K562 (cell line): ENCODE data around the gene MAZ. TPM values are rescaled to one million over a fixed set of nuclear protein-coding genes. Genes with fewer than 3 reads are reported as not detected.

Experiments
- BCOR ChIP-seq: fragments of 450-650 bp; IDR thresholded peaks from 2 replicates; pipeline ENCODE4 v1.6.1; 2016
- ESRRA ChIP-seq: fragments of 450-650 bp; IDR thresholded peaks from 2 replicates; pipeline ENCODE4 v1.6.1; 2014; ENCODE audit warnings: low read depth, mild to moderate bottlenecking, moderate library complexity, borderline replicate concordance
- L3MBTL2 ChIP-seq: fragments of 450-650 bp; IDR thresholded peaks from 2 replicates; pipeline ENCODE4 v1.6.1; 2016; ENCODE audit warnings: mild to moderate bottlenecking, moderate library complexity
- PML ChIP-seq: IDR thresholded peaks from 2 replicates; pipeline ENCODE4 v1.6.1; 2012; ENCODE audit warnings: low read length, inconsistent platforms
- SIX5 ChIP-seq, 2 experiments: IDR thresholded peaks; 2 replicates each; pipeline ENCODE4 v1.6.1; 2011; ENCODE audit warnings: low read length in 2 of 2, borderline replicate concordance in 1 of 2, low read depth in 1 of 2, mild to moderate bottlenecking in 1 of 2, moderate library complexity in 1 of 2; ENCODE audit not compliant: insufficient read depth in 1 of 2
- SMC3 ChIP-seq: conservative IDR thresholded peaks from 2 replicates; pipeline ENCODE4 v1.6.1; 2011; ENCODE audit warnings: low read depth, low read length, improper control_type of control experiment; ENCODE audit not compliant: insufficient read depth
- ZNF140 ChIP-seq: fragments of 250-450 bp; sonication (Bioruptor Pico); IDR thresholded peaks from 2 replicates; pipeline ENCODE4 v1.8.0; 2021; ENCODE audit warnings: moderate library complexity, mild to moderate bottlenecking, inconsistent platforms
- polyA plus RNA-seq, 8 experiments: library from polyadenylated mRNA; depleted of rRNA in 4 of 8; stranded (reverse) in 5 of 8; unstranded in 3 of 8; fragments of >200 nt; fragmentation: Nextera tagmentation in 2 of 8; fragmentation: Illumina TruSeq in 1 of 8; extraction: Ambion mirVana in 2 of 8; extraction: Trizol in 1 of 8; gene quantifications; 2 replicates each; pipeline versions ENCODE4 v1.2.1 to v1.2.3, GENCODE V29; 2011 to 2014; ENCODE audit warnings: inconsistent platforms in 1 of 8, missing spikeins in 1 of 8
- total RNA-seq, 7 experiments: library from RNA; depleted of rRNA in 6 of 7; stranded (reverse); fragments of >200 nt in 6 of 7; fragmentation: Illumina TruSeq in 2 of 7; extraction: Trizol in 2 of 7; gene quantifications; 2 replicates each; pipeline versions ENCODE4 v1.2.1 to v1.2.3, GENCODE V29; 2011 to 2021; ENCODE audit warnings: low replicate concordance in 1 of 7
- TF ChIP-seq, protein P1 (sequence below): fragments of 450-650 bp; formaldehyde crosslinking; IDR thresholded peaks from 2 replicates; pipeline ENCODE4 v1.4.0; 2022; ENCODE audit warnings: mild to moderate bottlenecking, moderate library complexity
- TF ChIP-seq, protein P2 (sequence below), 2 experiments: fragments of 450-650 bp in 1 of 2; sonication (generic) in 1 of 2; formaldehyde crosslinking in 1 of 2; IDR thresholded peaks; 2 replicates each; pipeline versions ENCODE4 v1.7.1 to v1.9.0; 2016 to 2022; ENCODE audit warnings: inconsistent platforms in 1 of 2, mild to moderate bottlenecking in 1 of 2, missing genetic modification reagents in 1 of 2
- TF ChIP-seq, protein P3 (sequence below): fragments of 450-650 bp; IDR thresholded peaks from 2 replicates; pipeline ENCODE4 v1.7.1; 2018; ENCODE audit warnings: mild to moderate bottlenecking, low read depth; ENCODE audit not compliant: partially characterized antibody

MAZ gene
- total and polyA plus RNA-seq, 9 of the 15 experiments (the other 6 are each of a cell fraction or from before 2014, with no cell fraction given), result 45.4 to 532 (median 250) TPM

DNA sequence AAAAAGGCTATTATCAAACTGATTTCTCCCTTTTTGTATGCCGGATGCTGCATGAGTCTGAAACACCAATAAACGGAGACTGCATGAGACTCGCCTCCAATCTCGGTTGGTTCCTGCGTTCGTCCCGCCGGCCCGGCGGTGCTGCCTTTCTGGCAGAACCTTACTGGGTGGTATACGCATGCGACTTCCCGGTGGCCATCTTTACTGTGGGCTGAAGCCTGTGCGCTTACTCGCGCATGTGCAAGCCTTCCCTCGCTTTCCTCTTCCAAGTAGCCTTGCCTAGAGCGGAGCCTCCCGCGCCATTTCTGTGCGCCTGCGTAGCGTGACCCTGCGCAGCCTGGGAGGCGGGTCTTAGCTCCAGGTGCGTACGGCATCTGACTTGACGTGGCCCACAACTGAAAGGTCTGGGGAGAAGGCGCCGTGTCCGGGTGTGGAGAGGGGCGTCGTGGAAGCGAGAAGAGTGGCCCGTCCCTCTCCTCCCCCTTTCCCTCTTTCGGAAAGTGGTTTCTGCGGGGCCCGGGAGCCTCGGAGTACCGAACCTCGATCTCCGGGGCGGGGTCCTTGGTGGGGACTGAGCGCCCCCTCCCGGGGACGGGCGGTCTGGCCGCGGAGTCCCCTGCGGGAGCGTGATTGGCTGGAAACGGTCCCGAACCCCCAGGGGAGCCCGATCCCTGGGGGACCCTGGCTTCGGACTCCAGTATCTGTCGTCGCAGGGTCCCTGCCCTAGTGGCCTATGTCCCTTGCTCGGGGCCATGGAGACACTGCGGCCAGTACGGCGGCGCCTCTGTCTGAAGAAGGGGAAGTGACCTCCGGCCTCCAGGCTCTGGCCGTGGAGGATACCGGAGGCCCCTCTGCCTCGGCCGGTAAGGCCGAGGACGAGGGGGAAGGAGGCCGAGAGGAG is 9.7 kb downstream of the MAZ start, which contains the start of gene PAGR1 (continued):
- TF ChIP-seq, protein P1, sequence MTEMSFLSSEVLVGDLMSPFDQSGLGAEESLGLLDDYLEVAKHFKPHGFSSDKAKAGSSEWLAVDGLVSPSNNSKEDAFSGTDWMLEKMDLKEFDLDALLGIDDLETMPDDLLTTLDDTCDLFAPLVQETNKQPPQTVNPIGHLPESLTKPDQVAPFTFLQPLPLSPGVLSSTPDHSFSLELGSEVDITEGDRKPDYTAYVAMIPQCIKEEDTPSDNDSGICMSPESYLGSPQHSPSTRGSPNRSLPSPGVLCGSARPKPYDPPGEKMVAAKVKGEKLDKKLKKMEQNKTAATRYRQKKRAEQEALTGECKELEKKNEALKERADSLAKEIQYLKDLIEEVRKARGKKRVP (CRISPR knock-in tag), result peak; percentile 70; the same call in 1 of the 2 replicates
- TF ChIP-seq ESRRA, result peak; percentile 59; the same call in 1 of the 2 replicates
- peak; percentile 68 to 73; a peak in 3 of 4 replicates for TF ChIP-seq SIX5 (IDR thresholded peaks at IDR 0.05; ENCODE audit: borderline replicate concordance in 1 of 2, insufficient read depth in 1 of 2, low read depth in 1 of 2, low read length in 2 of 2)
- TF ChIP-seq SMC3, result peak; percentile 30
- no peak for TF ChIP-seq ZNF140 (CRISPR knock-in tag)
- peak; percentile 30 for TF ChIP-seq BCOR
- TF ChIP-seq, protein P2, sequence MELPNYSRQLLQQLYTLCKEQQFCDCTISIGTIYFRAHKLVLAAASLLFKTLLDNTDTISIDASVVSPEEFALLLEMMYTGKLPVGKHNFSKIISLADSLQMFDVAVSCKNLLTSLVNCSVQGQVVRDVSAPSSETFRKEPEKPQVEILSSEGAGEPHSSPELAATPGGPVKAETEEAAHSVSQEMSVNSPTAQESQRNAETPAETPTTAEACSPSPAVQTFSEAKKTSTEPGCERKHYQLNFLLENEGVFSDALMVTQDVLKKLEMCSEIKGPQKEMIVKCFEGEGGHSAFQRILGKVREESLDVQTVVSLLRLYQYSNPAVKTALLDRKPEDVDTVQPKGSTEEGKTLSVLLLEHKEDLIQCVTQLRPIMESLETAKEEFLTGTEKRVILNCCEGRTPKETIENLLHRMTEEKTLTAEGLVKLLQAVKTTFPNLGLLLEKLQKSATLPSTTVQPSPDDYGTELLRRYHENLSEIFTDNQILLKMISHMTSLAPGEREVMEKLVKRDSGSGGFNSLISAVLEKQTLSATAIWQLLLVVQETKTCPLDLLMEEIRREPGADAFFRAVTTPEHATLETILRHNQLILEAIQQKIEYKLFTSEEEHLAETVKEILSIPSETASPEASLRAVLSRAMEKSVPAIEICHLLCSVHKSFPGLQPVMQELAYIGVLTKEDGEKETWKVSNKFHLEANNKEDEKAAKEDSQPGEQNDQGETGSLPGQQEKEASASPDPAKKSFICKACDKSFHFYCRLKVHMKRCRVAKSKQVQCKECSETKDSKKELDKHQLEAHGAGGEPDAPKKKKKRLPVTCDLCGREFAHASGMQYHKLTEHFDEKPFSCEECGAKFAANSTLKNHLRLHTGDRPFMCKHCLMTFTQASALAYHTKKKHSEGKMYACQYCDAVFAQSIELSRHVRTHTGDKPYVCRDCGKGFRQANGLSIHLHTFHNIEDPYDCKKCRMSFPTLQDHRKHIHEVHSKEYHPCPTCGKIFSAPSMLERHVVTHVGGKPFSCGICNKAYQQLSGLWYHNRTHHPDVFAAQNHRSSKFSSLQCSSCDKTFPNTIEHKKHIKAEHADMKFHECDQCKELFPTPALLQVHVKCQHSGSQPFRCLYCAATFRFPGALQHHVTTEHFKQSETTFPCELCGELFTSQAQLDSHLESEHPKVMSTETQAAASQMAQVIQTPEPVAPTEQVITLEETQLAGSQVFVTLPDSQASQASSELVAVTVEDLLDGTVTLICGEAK (IDR thresholded peaks at IDR 0.05), result peak; percentile 72
- TF ChIP-seq, protein P2 (CRISPR knock-in tag; IDR thresholded peaks at IDR 0.05), result no peak
- TF ChIP-seq L3MBTL2, result peak; percentile 84
- TF ChIP-seq, protein P3, sequence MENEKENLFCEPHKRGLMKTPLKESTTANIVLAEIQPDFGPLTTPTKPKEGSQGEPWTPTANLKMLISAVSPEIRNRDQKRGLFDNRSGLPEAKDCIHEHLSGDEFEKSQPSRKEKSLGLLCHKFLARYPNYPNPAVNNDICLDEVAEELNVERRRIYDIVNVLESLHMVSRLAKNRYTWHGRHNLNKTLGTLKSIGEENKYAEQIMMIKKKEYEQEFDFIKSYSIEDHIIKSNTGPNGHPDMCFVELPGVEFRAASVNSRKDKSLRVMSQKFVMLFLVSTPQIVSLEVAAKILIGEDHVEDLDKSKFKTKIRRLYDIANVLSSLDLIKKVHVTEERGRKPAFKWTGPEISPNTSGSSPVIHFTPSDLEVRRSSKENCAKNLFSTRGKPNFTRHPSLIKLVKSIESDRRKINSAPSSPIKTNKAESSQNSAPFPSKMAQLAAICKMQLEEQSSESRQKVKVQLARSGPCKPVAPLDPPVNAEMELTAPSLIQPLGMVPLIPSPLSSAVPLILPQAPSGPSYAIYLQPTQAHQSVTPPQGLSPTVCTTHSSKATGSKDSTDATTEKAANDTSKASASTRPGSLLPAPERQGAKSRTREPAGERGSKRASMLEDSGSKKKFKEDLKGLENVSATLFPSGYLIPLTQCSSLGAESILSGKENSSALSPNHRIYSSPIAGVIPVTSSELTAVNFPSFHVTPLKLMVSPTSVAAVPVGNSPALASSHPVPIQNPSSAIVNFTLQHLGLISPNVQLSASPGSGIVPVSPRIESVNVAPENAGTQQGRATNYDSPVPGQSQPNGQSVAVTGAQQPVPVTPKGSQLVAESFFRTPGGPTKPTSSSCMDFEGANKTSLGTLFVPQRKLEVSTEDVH, result peak; percentile 65
- TF ChIP-seq PML, result peak; percentile 47; the same call in 1 of the 2 replicates
